Loucy (cell line): Measurements from ENCODE around the gene LCTL.

ENCODE experiments used
- CTCF ChIP-seq: fragments of 200-600 bp; sonication (generic); conservative IDR thresholded peaks from 2 replicates; pipeline ENCODE4 v1.5.1; 2014; ENCODE audit warnings: mild to moderate bottlenecking, antibody characterized with exemption, low read length
- EZH2phosphoT487 ChIP-seq: fragments of 200-600 bp; IDR thresholded peaks from 2 replicates; pipeline ENCODE4 v1.6.1; 2018; ENCODE audit warnings: antibody characterized with exemption, mild to moderate bottlenecking, moderate library complexity, borderline replicate concordance

DNA sequence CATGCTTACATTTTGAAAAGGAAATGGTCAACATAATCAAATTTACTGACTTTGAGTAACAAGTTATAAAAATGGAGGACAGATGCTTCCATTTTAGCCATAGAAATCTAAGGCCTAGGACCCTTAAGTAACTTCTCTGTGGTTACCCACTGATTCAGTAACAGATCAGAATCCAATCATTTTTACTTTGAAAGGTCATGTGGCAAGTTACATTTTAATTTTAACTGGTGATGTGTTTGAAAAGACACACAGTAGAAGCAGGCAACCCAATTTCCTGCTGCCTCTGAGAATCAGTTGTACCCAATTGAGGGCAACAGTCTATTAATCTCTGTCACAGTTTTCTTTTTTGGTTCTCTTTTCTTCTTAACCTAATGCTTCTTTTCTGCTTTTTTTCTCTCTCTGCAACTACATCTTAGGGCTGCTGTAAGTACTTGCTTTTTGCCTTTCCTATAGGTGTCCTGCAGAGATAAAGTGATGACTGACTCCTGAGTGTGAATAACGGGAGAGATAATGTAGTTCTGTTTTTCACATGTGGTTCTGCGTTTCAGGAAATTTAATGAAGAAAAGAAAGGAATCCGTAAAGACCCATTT, 57.4 kb downstream of the LCTL start:
- TF ChIP-seq CTCF: no peak
- TF ChIP-seq EZH2phosphoT487: no peak
